NCI-H510A treated with DMSO at 0.1 percent for 48 hours (cell line): ENCODE data around the gene SPPL2C.

Experiments
- DNase-seq: peaks from one replicate; lab custom pipeline; 2025; lab: John Stamatoyannopoulos, UW

Gene SPPL2C

GRCh38 chr17:45883063-45883462 is 38.4 kb downstream of the SPPL2C start:
- DNase-seq = no peak

GRCh38 chr17:45886852-45887251 is 42.2 kb downstream of the SPPL2C start:
- DNase-seq = no peak

DNA sequence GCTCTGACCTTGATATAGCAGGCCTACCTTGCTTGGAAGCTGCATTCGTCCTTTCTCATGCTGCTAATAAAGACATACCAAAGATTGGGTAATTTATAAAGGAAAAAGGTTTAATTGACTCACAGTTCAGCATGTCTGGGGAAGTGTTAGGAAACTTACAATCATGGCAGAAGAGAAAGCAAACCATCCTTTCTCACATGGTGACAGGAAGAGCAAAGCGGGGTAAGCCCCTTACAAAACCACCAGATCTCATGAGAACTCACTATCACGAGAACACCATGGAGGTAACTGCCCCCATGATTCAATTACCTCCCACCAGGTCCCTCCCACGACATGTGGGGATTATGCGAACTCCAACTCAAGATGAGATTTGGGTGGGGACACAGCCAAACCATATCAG is 43.7 kb downstream of the SPPL2C start:
- no peak for DNase-seq

GRCh38 chr17:45889579-45889978 is 44.9 kb downstream of the SPPL2C start:
- DNase-seq = no peak

DNA sequence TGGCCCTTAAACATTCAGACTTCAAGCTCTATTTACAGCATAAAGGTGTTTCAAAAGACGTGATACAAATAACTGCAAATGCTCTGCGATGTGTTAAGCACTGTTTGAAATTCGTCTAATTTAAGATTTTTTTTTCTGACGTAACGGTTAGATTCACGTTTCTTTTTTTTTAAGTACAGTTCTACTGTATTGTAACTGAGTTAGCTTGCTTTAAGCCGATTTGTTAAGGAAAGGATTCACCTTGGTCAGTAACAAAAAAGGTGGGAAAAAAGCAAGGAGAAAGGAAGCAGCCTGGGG is 49.0 kb downstream of the SPPL2C start:
- DNase-seq = peak; percentile 36

GRCh38 chr17:45894022-45894784 is 49.5 kb downstream of the SPPL2C start, which contains the start of gene MAPT:
Gene MAPT (plus strand): TSS chr17:45894554. CDS start chr17:45962338, 67,784 bp downstream.
- peak; percentile 94 for DNase-seq

GRCh38 chr17:45895304-45895968 is 50.8 kb downstream of the SPPL2C start:
- peak; percentile 12 for DNase-seq

DNA sequence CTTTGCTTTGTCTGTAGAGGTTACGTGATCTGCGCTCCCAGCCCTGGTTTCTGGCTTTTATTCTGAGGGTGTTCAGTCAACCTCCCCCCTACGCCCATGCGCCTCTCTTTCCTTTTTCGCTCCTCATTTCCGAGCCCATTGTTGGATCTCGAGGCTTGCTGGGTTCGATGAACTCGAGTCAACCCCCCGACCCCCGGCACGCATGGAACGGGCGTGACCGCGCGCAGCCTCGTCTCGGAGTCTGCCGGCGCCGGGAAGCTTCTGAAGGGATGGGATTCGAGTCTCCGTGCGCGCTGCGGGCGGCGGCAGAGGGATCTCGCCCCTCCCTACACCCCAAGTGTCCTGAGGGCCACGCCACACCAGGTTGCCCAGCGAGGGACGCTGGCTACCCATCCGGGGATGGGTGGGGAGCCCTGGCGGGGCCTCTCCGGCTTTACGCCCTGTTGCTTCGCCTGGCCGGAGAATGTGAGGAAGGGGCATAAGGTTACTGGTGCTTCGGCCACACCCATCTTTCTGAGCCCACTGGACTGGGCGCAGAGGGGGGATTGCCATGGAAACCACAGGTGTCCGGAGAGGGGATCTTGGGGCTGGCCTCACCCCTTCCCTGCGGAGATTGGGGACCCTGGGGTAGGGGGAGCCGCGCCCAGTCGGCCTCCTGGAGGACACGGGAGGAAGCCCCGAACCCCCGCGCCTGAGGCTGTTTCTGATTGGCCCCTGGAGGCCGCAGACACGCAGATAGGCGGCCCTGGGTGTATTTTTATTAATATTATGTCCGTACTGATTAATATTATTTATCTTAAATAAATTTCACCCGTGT is 51.5 kb downstream of the SPPL2C start:
- DNase-seq = peak; percentile 12
